CD14-positive monocyte (primary cell): ENCODE data around the gene IER5. TPM values are rescaled to one million over a fixed set of nuclear protein-coding genes. Genes with fewer than 3 reads are reported as not detected.

Experiments used
- DNase-seq, 3 donors: peaks; one replicate each; pipeline ENCODE4 v3.0.0-alpha.2; 2011 to 2022
- H2AFZ ChIP-seq: 2 replicates; pipeline ENCODE4 v1.6.0; 2012; ENCODE audit warnings: mild to moderate bottlenecking, low read depth, low read length, inconsistent platforms; ENCODE audit not compliant: insufficient read depth, poor library complexity, severe bottlenecking
- H3K27ac ChIP-seq, 2 donors: 1 replicate in 1 of 2; 2 replicates in 1 of 2; pipeline ENCODE4 v1.5.1; 2012 to 2013; ENCODE audit warnings: low read length in 2 of 2, control low read depth in 1 of 2, inconsistent platforms in 1 of 2, low read depth in 1 of 2, mild to moderate bottlenecking in 1 of 2
- H3K27me3 ChIP-seq, 2 donors: one replicate each; pipeline versions ENCODE4 v1.6.0 to v1.6.1; 2011 to 2013; ENCODE audit warnings: low read length in 2 of 2; ENCODE audit not compliant: control insufficient read depth in 2 of 2, insufficient read depth in 2 of 2
- H3K36me3 ChIP-seq, 2 donors: replicated peaks in 1 of 2; 1 replicate in 1 of 2; 2 replicates in 1 of 2; pipeline versions ENCODE4 v1.5.1 to v1.6.1; 2012 to 2013; ENCODE audit warnings: low read length in 2 of 2, control low read depth in 1 of 2, inconsistent platforms in 1 of 2, mild to moderate bottlenecking in 1 of 2; ENCODE audit not compliant: insufficient read depth in 2 of 2, control insufficient read depth in 1 of 2
- H3K4me1 ChIP-seq, 2 donors: 1 replicate in 1 of 2; 2 replicates in 1 of 2; pipeline versions ENCODE4 v1.5.1 to v1.6.1; 2012 to 2013; ENCODE audit warnings: low read length in 2 of 2, control low read depth in 1 of 2, inconsistent platforms in 1 of 2, mild to moderate bottlenecking in 1 of 2, moderate library complexity in 1 of 2; ENCODE audit not compliant: insufficient read depth in 2 of 2, control insufficient read depth in 1 of 2
- H3K4me2 ChIP-seq: replicated peaks from 2 replicates; pipeline ENCODE3; 2012; ENCODE audit warnings: low read length, moderate library complexity, mild to moderate bottlenecking; ENCODE audit not compliant: poor library complexity, severe bottlenecking; ENCODE audit errors: extremely low read depth
- H3K4me3 ChIP-seq, 3 experiments: fragments of 200-600 bp in 1 of 3; sonication (generic) in 1 of 3; replicated peaks in 1 of 3; 1 replicate in 2 of 3; 2 replicates in 1 of 3; pipeline ENCODE4 v1.5.1; 2011 to 2013; ENCODE audit warnings: low read length in 3 of 3, mild to moderate bottlenecking in 3 of 3, control low read depth in 2 of 3, low read depth in 2 of 3, inconsistent platforms in 1 of 3, moderate library complexity in 1 of 3
- H3K79me2 ChIP-seq: 2 replicates; pipeline ENCODE4 v1.6.0; 2012; ENCODE audit warnings: mild to moderate bottlenecking, control low read depth, inconsistent platforms, low read length, moderate library complexity; ENCODE audit not compliant: insufficient read depth
- H3K9ac ChIP-seq: 2 replicates; pipeline ENCODE4 v1.6.0; 2017; ENCODE audit warnings: low read length, mild to moderate bottlenecking; ENCODE audit not compliant: insufficient read depth, poor library complexity, severe bottlenecking
- H3K9me3 ChIP-seq, 2 donors: replicated peaks in 1 of 2; 1 replicate in 1 of 2; 2 replicates in 1 of 2; pipeline versions ENCODE4 v1.5.1 to v1.6.1; 2012 to 2013; ENCODE audit warnings: low read length in 2 of 2, control low read depth in 1 of 2; ENCODE audit not compliant: control insufficient read depth in 1 of 2, insufficient read depth in 1 of 2
- H4K20me1 ChIP-seq: 2 replicates; pipeline ENCODE4 v1.6.0; 2012; ENCODE audit warnings: mild to moderate bottlenecking, low read length, control low read depth, moderate library complexity; ENCODE audit not compliant: insufficient read depth
- H3K27ac Mint-ChIP-seq, 7 donors: one replicate each; pipeline ENCODE4 v1.8.0; 2020; ENCODE audit warnings: mild to moderate bottlenecking in 7 of 7, mixed read lengths in 7 of 7, moderate library complexity in 6 of 7, inconsistent platforms in 2 of 7
- H3K27me3 Mint-ChIP-seq, 3 donors: one replicate each; pipeline ENCODE4 v1.8.0; 2021 to 2022; ENCODE audit warnings: low read depth in 3 of 3, mild to moderate bottlenecking in 3 of 3, mixed read lengths in 3 of 3, moderate library complexity in 3 of 3, inconsistent platforms in 1 of 3
- H3K36me3 Mint-ChIP-seq, 2 donors: one replicate each; pipeline ENCODE4 v1.8.0; 2020; ENCODE audit warnings: mixed read lengths in 2 of 2, inconsistent platforms in 1 of 2, mild to moderate bottlenecking in 1 of 2
- H3K4me1 Mint-ChIP-seq: one replicate; pipeline ENCODE4 v1.8.0; 2020; ENCODE audit warnings: mild to moderate bottlenecking, mixed read lengths
- H3K4me3 Mint-ChIP-seq, 2 donors: one replicate each; pipeline ENCODE4 v1.8.0; 2020; ENCODE audit warnings: mild to moderate bottlenecking in 2 of 2, mixed read lengths in 2 of 2, moderate library complexity in 1 of 2
- H3K9me3 Mint-ChIP-seq, 7 donors: one replicate each; pipeline ENCODE4 v1.8.0; 2020 to 2022; ENCODE audit warnings: mixed read lengths in 7 of 7, mild to moderate bottlenecking in 6 of 7, moderate library complexity in 6 of 7, inconsistent platforms in 2 of 7
- WGBS: methylation state at CpG from one replicate; pipeline ENCODE4 v1.1.5; 2013; ENCODE audit warnings: missing lambda C conversion rate; ENCODE audit not compliant: insufficient coverage; 5-methylcytosine and 5-hydroxymethylcytosine counted together
- intact Hi-C, 2 donors: fragments of 100-400 bp; cut with micrococcal nuclease; formaldehyde crosslinking; loops; one replicate each; pipeline versions ENCODE4 v1.15.0 to v1.15.1; 2023
- polyA plus RNA-seq, 3 donors: library from polyadenylated mRNA; depleted of rRNA in 1 of 3; unstranded in 2 of 3; stranded (reverse) in 1 of 3; fragments of 300-500 nt in 2 of 3; fragments of >200 nt in 1 of 3; fragmentation: Illumina TruSeq in 2 of 3; gene quantifications; 1 replicate in 2 of 3; 2 replicates in 1 of 3; pipeline ENCODE4 v1.2.3, GENCODE V29; 2012 to 2021
- TF ChIP-seq, protein P1 (sequence below): fragments of 200-600 bp; IDR thresholded peaks from one replicate; pipeline ENCODE4 v1.8.0; 2022; ENCODE audit warnings: antibody characterized with exemption, mild to moderate bottlenecking

Gene IER5
- polyA plus RNA-seq, 3 donors = 13.7 to 110 (median 29.0) TPM

GRCh38 chr1:181136738-181137122 lies 48.2 kb downstream of the IER5 start:
- H3K27me3 ChIP-seq = no peaks in the 10 kb centered on the region
- DNase-seq = no peak
- H3K4me2 ChIP-seq = peak overlapping the region; percentile 70
- Mint-ChIP-seq H3K27me3 (peaks cover 0 to 4% (median 4%) of the 10 kb centered on the region in 3 donors), H3K4me3 (peak overlapping the region in 1 of 2 donors; percentile 54), H3K36me3 (peaks cover 5 to 8% of the 10 kb centered on the region in 2 donors), H3K4me1 (peaks cover 92% of the 10 kb centered on the region), H3K9me3 (peaks cover 0 to 3% (median 0%) of the 10 kb centered on the region in 7 donors), H3K27ac (peak overlapping the region; percentile 98 to 100 (median 99))
- peak overlapping the region; percentile 66 for H3K9ac ChIP-seq
- peaks cover 80 to 94% of the 10 kb centered on the region in 2 donors for H3K4me1 ChIP-seq
- WGBS = 95% methylated on average over 7 of the region's 8 CpGs
- TF ChIP-seq, protein P1, sequence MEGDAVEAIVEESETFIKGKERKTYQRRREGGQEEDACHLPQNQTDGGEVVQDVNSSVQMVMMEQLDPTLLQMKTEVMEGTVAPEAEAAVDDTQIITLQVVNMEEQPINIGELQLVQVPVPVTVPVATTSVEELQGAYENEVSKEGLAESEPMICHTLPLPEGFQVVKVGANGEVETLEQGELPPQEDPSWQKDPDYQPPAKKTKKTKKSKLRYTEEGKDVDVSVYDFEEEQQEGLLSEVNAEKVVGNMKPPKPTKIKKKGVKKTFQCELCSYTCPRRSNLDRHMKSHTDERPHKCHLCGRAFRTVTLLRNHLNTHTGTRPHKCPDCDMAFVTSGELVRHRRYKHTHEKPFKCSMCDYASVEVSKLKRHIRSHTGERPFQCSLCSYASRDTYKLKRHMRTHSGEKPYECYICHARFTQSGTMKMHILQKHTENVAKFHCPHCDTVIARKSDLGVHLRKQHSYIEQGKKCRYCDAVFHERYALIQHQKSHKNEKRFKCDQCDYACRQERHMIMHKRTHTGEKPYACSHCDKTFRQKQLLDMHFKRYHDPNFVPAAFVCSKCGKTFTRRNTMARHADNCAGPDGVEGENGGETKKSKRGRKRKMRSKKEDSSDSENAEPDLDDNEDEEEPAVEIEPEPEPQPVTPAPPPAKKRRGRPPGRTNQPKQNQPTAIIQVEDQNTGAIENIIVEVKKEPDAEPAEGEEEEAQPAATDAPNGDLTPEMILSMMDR = no peak
- H4K20me1 ChIP-seq = no peaks in the 10 kb centered on the region
- H3K9me3 ChIP-seq = no peaks in the 10 kb centered on the region
- no peaks in the 10 kb centered on the region for H3K36me3 ChIP-seq
- no peaks in the 10 kb centered on the region for H3K79me2 ChIP-seq
- H2AFZ ChIP-seq = no peak overlapping the region
- peak overlapping the region; percentile 95 to 98 for H3K27ac ChIP-seq
- H3K4me3 ChIP-seq = peak overlapping the region in 1 of 3 experiments; percentile 58
- intact Hi-C loops = no loop called here

GRCh38 chr1:181137217-181137743 lies 48.8 kb downstream of the IER5 start:
- no peaks in the 10 kb centered on the region for H4K20me1 ChIP-seq
- TF ChIP-seq, protein P1 = no peak
- H3K27ac ChIP-seq = no peak overlapping the region

More at GRCh38 chr1:181137217-181137743, 48.8 kb downstream of the IER5 start:
- H3K27me3 Mint-ChIP-seq = peaks cover 0 to 4% (median 4%) of the 10 kb centered on the region in 3 donors
- H3K27ac Mint-ChIP-seq = peak overlapping the region in 5 of 7 donors; percentile 42 to 100 (median 98)
- H3K9me3 Mint-ChIP-seq = peaks cover 0 to 4% (median 0%) of the 10 kb centered on the region in 7 donors
- no peak overlapping the region for H2AFZ ChIP-seq
- no peaks in the 10 kb centered on the region for H3K9me3 ChIP-seq
- H3K4me3 ChIP-seq = no peak overlapping the region
- H3K9ac ChIP-seq = no peak overlapping the region
- intact Hi-C loops = no loop called here
- no peaks in the 10 kb centered on the region for H3K79me2 ChIP-seq
- H3K4me1 ChIP-seq = peaks cover 81 to 94% of the 10 kb centered on the region in 2 donors
- no peak overlapping the region for H3K4me2 ChIP-seq
- no peaks in the 10 kb centered on the region for H3K27me3 ChIP-seq
- DNase-seq = no peak
- 97% methylated on average over 11 of the region's 12 CpGs for WGBS
- no peaks in the 10 kb centered on the region for H3K36me3 ChIP-seq
- peaks cover 92% of the 10 kb centered on the region for H3K4me1 Mint-ChIP-seq
- H3K4me3 Mint-ChIP-seq = no peak overlapping the region
- peaks cover 5 to 8% of the 10 kb centered on the region in 2 donors for H3K36me3 Mint-ChIP-seq
